ENCODE data around the gene TXNRD3. TPM values are rescaled to one million over a fixed set of nuclear protein-coding genes. Genes with fewer than 3 reads are reported as not detected.

The TXNRD3 gene
- total and polyA plus RNA-seq, 2 of the 4 experiments (the other 2 are of a cell fraction) = 3.9 to 8.4 TPM

DNA sequence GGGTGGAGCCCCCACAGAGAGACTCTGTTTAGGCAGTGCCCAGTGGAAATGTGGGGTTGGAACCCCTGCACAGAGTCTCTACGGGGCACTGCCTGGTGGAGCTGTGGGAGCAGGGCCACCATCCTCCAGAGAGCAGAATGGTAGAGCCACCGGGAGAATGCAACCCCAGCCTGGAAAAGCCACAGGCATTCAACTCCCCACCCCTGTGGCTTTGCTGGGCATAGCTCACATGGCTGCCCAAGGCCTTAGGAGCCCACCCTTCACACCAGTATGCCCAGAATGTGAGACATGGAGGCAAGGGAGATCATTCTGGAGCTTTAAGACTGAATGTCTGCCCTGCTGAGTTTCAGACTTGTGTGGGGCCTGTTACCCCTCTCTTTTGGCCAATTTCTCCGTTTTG, 30.1 kb upstream of the TXNRD3 start:
- H3K4me3 ChIP-seq (ENCODE audit: insufficient read depth, low read depth, low read length) = no peak overlapping the region
- 0% methylated on average over 1 of the region's 3 CpGs; no CpG with 5 or more reads in 1 of the 2 experiments for WGBS, 2 experiments (ENCODE audit: extremely low coverage in 2 of 2, insufficient read length in 1 of 2)
- H3K14ac ChIP-seq (replicated peaks; ENCODE audit: low read depth, low read length) = no peak overlapping the region
- no peak overlapping the region for H3K4ac ChIP-seq (ENCODE audit: low read depth, low read length)
- no TSS peak for BruUV-seq (replicated peaks)
- no peak overlapping the region for H2BK20ac ChIP-seq (ENCODE audit: low read depth, low read length)
- no peak overlapping the region for H3K9ac ChIP-seq (ENCODE audit: low read depth, low read length)
- H3K36me3 ChIP-seq (ENCODE audit: control insufficient read depth, insufficient read depth, low read length) = no peaks in the 10 kb centered on the region
- dilution Hi-C loops (cut with HindIII; ENCODE audit: low sequenced_read_pairs, unreplicated experiment) (no loop called here), in situ Hi-C loops (cut with MboI; ENCODE audit: low sequenced_read_pairs) (no loop called here), intact Hi-C loops (cut with micrococcal nuclease) (no loop called here)
- H3K9me1 ChIP-seq (ENCODE audit: insufficient read depth, low read length) = no peaks in the 10 kb centered on the region
- no peak overlapping the region for H4K5ac ChIP-seq (ENCODE audit: low read depth, low read length)
- H3K18ac ChIP-seq (ENCODE audit: low read depth, low read length) = no peak overlapping the region
- H3K27me3 ChIP-seq (ENCODE audit: control insufficient read depth, insufficient read depth, low read length) = peaks cover 29% of the 10 kb centered on the region
- no peak overlapping the region for H3K4me2 ChIP-seq (ENCODE audit: low read depth, low read length)
- no peak overlapping the region for H4K8ac ChIP-seq (ENCODE audit: low read depth in 2 of 2, low read length in 2 of 2)
- H3K27ac ChIP-seq (ENCODE audit: insufficient read depth, low read length) = no peak overlapping the region
- H3K56ac ChIP-seq (ENCODE audit: extremely low read depth, insufficient read depth, low read length) = no peak overlapping the region
- CTCF ChIA-PET = interaction anchor here (0.6 kb wide), 1 partner anchor 995 kb away, joined by 3 read pairs; no protein-coding TSS in a partner anchor
- H3K4me1 ChIP-seq (ENCODE audit: control insufficient read depth, insufficient read depth, low read length) = no peaks in the 10 kb centered on the region
- POLR2A ChIA-PET (ENCODE audit: unreplicated experiment) = no interaction called here
- no peaks in the 10 kb centered on the region for H3K79me1 ChIP-seq (ENCODE audit: low read depth in 1 of 2, low read length in 2 of 2)
- no peak for DNase-seq
- H2BK120ac ChIP-seq (ENCODE audit: low read depth, low read length) = no peak overlapping the region
- TF ChIP-seq CHD1 (IDR thresholded peaks at IDR 0.05; ENCODE audit: low read depth, low read length) (no peak), NFE2L2 (IDR thresholded peaks at IDR 0.05; ENCODE audit: low read depth, low read length) (no peak), MXI1 (IDR thresholded peaks at IDR 0.05; ENCODE audit: borderline replicate concordance, low read depth, low read length) (no peak), RFX5 (IDR thresholded peaks at IDR 0.05; ENCODE audit: low read depth, low read length) (no peak)
- H2BK5ac ChIP-seq (ENCODE audit: low read depth, low read length, poor library complexity, severe bottlenecking) = no peak overlapping the region
- no peak overlapping the region for H2AK9ac ChIP-seq (replicated peaks; ENCODE audit: low read depth, low read length, poor library complexity)
- H3K23ac ChIP-seq (ENCODE audit: low read depth, low read length) = no peak overlapping the region
- no peak overlapping the region for H4K91ac ChIP-seq (ENCODE audit: insufficient read depth, low read depth, low read length)
- H2AFZ ChIP-seq (replicated peaks; ENCODE audit: low read length, poor library complexity) = no peak overlapping the region
- no peaks in the 10 kb centered on the region for H3K9me3 ChIP-seq (ENCODE audit: control insufficient read depth, insufficient read depth, low read length)
- H2BK15ac ChIP-seq (ENCODE audit: low read depth, low read length) = no peak overlapping the region
- peak; percentile 32; the same call in 1 of the 2 replicates for ATAC-seq (ENCODE audit: low read depth)
- no peaks in the 10 kb centered on the region for H4K20me1 ChIP-seq (ENCODE audit: insufficient read depth, low read length)
- H2AK5ac ChIP-seq (ENCODE audit: low read depth, low read length) = no peak overlapping the region
